GM12872 (cell line): ENCODE measurements around the gene CFAP97D2.

ENCODE experiments used
- TF ChIP-seq, protein P1 (sequence below): IDR thresholded peaks from 3 replicates; pipeline ENCODE4 v1.5.1; 2011; ENCODE audit warnings: low read depth, mild to moderate bottlenecking, low read length, moderate library complexity; ENCODE audit not compliant: insufficient read depth

CFAP97D2 gene

DNA sequence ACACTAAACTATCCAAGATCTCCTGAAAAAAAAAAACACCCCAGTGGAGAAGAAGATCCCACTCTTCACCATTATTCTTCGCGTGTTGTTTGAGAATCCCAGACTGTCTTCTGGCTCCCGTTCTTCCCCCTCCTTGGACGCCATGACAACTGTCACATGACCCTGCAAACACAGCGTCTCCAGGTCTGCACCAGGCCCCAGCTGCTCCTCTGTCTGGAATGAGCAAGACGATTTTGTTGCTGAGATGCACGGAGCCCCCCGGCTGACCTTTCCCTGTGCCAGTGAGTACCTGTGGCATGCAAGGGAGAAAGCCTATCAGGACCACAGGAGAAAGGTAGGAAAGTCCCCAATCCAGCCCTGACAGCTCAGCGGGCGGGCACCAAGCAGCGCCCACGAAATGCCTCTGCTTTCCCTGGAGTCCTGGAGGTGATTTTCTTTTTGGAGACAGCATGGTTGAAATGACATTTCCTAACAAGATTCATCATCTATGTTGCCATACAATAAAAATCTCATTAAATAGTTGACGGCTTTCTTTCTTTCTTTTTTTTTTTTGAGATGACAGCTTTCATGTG is at the start of gene CFAP97D2:
CFAP97D2 (plus strand) TSS at position 171 of the 572 bp plus-strand sequence; CDS start at position 245, 74 bp downstream.
- TF ChIP-seq, protein P1, sequence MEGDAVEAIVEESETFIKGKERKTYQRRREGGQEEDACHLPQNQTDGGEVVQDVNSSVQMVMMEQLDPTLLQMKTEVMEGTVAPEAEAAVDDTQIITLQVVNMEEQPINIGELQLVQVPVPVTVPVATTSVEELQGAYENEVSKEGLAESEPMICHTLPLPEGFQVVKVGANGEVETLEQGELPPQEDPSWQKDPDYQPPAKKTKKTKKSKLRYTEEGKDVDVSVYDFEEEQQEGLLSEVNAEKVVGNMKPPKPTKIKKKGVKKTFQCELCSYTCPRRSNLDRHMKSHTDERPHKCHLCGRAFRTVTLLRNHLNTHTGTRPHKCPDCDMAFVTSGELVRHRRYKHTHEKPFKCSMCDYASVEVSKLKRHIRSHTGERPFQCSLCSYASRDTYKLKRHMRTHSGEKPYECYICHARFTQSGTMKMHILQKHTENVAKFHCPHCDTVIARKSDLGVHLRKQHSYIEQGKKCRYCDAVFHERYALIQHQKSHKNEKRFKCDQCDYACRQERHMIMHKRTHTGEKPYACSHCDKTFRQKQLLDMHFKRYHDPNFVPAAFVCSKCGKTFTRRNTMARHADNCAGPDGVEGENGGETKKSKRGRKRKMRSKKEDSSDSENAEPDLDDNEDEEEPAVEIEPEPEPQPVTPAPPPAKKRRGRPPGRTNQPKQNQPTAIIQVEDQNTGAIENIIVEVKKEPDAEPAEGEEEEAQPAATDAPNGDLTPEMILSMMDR: no peak

DNA sequence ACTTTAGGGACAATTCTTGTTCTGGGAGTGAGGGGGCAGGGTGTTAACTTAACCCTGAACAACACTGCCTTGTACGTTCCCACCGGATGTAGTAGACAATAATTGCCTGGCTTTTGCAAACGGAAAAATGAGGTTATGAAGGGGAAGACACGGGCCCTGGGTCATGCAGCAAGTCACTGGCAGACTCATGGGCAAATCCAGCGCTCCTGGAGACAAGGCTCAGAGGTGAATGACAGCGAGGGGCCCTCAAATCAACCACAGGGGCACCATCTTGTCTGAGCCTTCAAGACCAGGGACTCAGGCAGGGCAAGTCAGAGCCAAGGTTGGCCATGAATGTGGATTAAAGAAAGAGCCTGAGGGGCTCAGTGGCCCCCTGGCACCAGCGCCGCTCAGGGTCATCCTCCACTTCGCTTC is 49.4 kb upstream of the CFAP97D2 start:
- TF ChIP-seq, protein P1: no peak

DNA sequence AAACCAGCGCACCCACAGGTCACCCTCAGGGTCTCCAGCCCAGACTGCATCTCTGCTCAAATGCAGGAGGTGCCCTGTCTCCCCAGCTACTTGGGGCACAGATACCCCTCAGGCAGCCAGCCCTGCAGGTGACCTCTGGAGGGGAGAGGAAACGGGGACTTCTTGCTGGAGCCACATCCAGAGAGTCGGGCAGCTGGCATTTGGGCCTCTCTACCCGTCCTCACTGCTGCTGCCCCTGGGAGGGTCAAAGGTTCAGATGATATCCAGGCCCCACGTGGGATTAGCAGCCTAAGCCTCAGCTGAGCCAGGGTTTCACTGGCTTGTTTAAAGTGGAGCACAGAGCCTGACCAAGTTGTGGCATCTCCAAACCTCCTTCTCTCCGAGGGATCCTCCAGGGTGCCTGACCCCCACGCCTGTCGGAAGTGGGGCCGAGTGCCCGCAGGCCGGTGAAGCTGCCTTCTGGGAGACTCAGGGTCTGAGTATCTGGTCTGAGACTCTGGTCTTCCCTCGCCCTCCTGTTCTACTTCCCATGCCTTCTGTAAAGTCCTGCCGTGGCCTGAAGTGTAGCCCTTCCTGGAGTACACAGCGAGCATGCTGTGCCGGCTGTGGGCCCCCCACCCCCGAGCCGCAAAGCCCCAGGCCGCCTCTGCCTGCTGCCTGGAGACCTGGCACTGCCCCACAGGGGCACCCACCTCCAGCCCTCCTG is 48.8 kb upstream of the CFAP97D2 start:
- TF ChIP-seq, protein P1: no peak

DNA sequence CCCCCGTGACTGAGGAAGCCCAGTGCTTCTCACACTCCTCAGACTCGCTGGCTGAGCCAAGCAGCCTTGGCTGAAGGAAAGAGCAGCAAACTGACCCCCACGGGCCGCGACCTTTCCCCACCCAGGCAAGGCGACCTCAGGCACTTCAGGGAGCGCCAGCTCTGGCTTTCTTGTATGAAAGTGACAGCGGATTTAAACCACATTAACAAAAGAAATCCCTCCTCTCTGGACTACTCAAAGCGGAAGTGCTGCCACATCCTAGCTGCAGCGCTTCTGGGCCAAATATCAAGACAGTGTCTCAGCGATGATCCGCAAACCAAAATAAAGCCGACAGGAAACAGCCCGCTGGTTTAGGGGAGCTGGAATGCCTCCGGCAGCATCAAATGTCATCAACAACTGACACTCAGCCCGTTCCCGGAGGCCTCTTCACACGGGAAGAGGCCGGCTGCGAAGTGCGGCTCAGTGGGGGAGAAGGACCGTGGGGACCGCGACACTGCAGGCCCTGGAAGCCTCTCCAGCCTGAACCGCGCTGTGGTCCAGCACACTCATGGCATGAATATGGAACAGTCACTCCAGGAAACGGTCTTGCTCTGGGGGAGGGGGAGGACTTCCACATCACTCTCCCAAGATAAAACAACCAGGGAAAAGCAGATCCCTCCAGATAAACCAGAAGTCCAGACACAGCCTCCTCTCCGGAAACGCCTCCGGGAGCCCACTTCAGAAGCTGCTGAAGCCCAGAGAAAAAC is 48.0 kb upstream of the CFAP97D2 start:
- TF ChIP-seq, protein P1: no peak

DNA sequence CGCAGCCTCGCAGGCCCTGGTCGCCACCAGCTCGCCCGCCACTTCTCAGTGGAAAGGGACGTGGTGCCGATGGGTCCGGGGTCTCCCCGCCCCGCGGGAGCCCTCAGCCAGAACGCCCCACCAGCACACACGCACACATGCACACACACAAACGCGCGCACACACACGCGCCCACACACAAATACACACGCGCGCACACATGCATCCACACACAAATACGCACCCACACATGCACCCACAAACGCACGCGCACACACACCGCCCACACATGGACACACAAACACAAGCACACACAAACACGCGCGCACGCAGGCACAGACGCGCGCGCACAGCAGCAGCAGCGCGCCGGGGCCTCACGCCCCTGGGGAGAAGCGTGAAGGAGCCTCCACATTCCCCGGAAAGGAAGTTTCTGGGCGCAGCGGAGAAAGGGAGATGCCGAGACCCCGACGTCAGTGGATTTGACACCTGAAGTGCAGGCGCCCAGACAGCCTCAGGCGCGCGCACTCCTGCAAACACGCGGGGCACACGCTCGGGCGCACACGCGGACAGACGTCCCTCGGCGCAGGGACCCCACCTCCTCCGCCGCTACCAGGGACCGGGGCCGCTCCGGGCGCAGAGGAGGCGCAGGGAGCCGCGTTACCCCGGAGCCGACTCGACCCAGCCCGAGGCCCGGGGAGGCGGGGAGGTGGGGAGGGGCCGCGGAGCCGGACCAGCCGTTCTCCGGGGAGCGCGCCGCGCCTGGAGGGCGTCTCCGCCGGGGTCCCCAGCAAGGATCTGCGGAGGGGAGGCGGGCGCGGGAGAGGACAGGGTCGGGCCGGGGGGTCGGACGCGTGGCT is 47.3 kb upstream of the CFAP97D2 start:
- TF ChIP-seq, protein P1: no peak

DNA sequence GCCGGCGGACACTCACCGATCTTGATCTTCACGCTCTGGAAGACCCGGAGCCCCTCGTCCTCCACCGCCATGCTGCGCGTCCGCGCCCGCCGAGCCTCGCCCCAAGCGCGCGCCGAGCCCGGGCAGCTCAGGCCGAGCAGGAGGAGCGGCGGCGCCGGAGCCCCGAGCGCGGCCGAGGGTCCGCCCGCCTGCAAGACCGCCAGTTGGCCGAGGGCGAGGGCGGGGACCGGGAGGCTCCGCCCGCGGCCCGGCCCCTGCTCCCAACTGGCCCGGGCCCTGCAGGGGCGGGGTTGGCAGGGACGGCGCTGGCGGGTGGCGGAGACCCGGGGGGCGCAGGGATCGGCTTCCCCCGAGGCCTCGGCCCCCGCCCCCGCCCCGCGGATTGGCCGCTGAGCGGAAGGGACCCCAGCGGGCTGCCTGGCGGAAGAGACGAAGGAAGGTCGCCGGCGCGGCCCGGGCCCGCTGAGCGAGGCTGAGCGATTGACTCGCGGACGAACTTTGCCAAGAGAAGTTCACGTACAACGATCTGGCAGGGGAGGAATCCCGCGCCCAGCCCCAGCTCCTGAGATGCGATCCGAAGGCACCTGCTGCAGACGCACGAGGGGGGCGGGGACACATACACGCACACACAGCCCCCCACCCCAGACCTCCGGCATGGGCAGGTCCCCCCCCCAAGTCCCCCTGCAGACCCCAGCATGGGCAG is 46.5 kb upstream of the CFAP97D2 start, which contains the start of gene RASA3:
RASA3 (minus strand) TSS at position 205 of the 703 bp plus-strand sequence; CDS start at position 71, 134 bp downstream.
- TF ChIP-seq, protein P1: no peak
